22Rv1 (cell line): ENCODE data around the gene PPM1H.

Source experiments
- H3K27ac ChIP-seq: fragments of 450-650 bp; 2 replicates; pipeline ENCODE4 v1.5.1; 2017
- CTCF ChIP-seq: fragments of 450-650 bp; IDR thresholded peaks from 2 replicates; pipeline ENCODE4 v1.5.1; 2017; ENCODE audit warnings: mild to moderate bottlenecking
- ZFX ChIP-seq: fragments of 450-650 bp; IDR thresholded peaks from 2 replicates; pipeline ENCODE4 v1.6.1; 2017; ENCODE audit warnings: antibody characterized with exemption, borderline replicate concordance

Gene PPM1H

GRCh38 chr12:62779488-62779887, 155.5 kb downstream of the PPM1H start:
- TF ChIP-seq CTCF (no peak), ZFX (no peak)
- no peak overlapping the region for H3K27ac ChIP-seq

GRCh38 chr12:62778187-62778586, 156.8 kb downstream of the PPM1H start:
- TF ChIP-seq CTCF = no peak
- TF ChIP-seq ZFX = no peak
- no peak overlapping the region for H3K27ac ChIP-seq

- H3K27ac ChIP-seq = no peak overlapping the region
- TF ChIP-seq ZFX (no peak), CTCF (no peak)
These were observed 158.0 kb downstream of the PPM1H start for GRCh38 chr12:62776997-62777396.

- TF ChIP-seq ZFX (no peak), CTCF (no peak)
- H3K27ac ChIP-seq = no peak overlapping the region
These were observed 158.4 kb downstream of the PPM1H start for GRCh38 chr12:62776575-62776974.

- no peak overlapping the region for H3K27ac ChIP-seq
- no peak for TF ChIP-seq ZFX
- TF ChIP-seq CTCF = no peak
These were observed 160.2 kb downstream of the PPM1H start for GRCh38 chr12:62774794-62775193.

- TF ChIP-seq CTCF = no peak
- TF ChIP-seq ZFX = no peak
- no peak overlapping the region for H3K27ac ChIP-seq
These were observed 162.5 kb downstream of the PPM1H start for GRCh38 chr12:62772416-62772955.

GRCh38 chr12:62771828-62772227, 163.1 kb downstream of the PPM1H start:
- no peak overlapping the region for H3K27ac ChIP-seq
- TF ChIP-seq ZFX (no peak), CTCF (no peak)
